Keratinocyte (primary cell): Measurements from ENCODE around the gene HSDL1.

Experiments
- CTCF ChIP-seq, 3 experiments: IDR thresholded peaks in 1 of 3; conservative IDR thresholded peaks in 1 of 3; optimal IDR thresholded peaks in 1 of 3; 2 replicates in 2 of 3; 3 replicates in 1 of 3; pipeline versions ENCODE3 to v1.5.1; 2011; ENCODE audit warnings: low read length in 3 of 3, mild to moderate bottlenecking in 3 of 3, moderate library complexity in 2 of 3, control low read depth in 1 of 3, inconsistent platforms in 1 of 3; ENCODE audit not compliant: insufficient read depth in 2 of 3; ENCODE audit errors: extremely low read depth in 1 of 3
- EZH2 ChIP-seq: IDR thresholded peaks from one replicate; pipeline ENCODE4 v1.6.1; 2012; ENCODE audit warnings: inconsistent platforms, mild to moderate bottlenecking, low read length, moderate library complexity

DNA sequence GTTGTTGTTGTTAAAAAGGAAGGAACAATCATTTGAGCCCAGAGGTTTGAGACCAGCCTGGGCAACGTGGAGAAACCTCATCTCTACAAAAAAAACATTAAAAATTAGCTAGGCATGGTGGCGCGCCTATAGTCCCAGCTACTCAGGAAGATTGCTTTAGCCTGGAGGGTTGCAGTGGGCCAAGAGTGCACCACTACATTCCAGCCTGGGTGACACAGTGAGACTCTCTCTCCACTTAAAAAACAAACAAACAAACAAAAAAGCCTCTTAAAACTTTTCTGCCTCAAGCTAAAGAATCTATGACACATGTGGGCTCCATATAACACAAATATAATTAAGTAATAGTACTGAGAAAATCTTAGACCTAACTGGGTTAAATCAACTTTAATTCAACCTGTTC, 40.7 kb downstream of the HSDL1 start:
- TF ChIP-seq CTCF (optimal IDR thresholded peaks at IDR 0.05 in 1 of 3, IDR thresholded peaks at IDR 0.05 in 1 of 3, conservative IDR thresholded peaks at IDR 0.05 in 1 of 3; ENCODE audit: extremely low read depth in 1 of 3, insufficient read depth in 2 of 3, low read length in 3 of 3) (no peak), EZH2 (no peak)
